H1 (cell line): ENCODE data around the gene WWC1. TPM values are rescaled to one million over a fixed set of nuclear protein-coding genes. Genes with fewer than 3 reads are reported as not detected.

Experiments used
- CTCF ChIA-PET: fragments of 300-600 bp; sonication (Branson Sonifier 250); formaldehyde crosslinking; loops from one replicate; lab custom pipeline; 2021; ENCODE audit not compliant: partially characterized antibody; lab: Charles Lee
- POLR2A ChIA-PET: fragments of 300-600 bp; sonication (Branson Sonifier 250); formaldehyde crosslinking; loops from one replicate; lab custom pipeline; 2021; ENCODE audit warnings: inconsistent platforms; ENCODE audit not compliant: partially characterized antibody; lab: Charles Lee
- DNase-seq, 2 experiments: peaks; one replicate each; pipeline versions ENCODE4 v3.0.0 to v3.0.0-alpha.2; 2010 to 2022; ENCODE audit warnings: low spot score in 2 of 2, low read depth in 1 of 2, mixed read lengths in 1 of 2
- FAIRE-seq: peaks from 2 replicates; lab custom pipeline; 2011; peaks lifted over from hg19 to GRCh38; lab: Jason Lieb, UNC
- H2AFZ ChIP-seq: 2 replicates; pipeline ENCODE4 v1.8.1; 2012; ENCODE audit warnings: low read length, inconsistent platforms
- H2AK5ac ChIP-seq: 2 replicates; pipeline ENCODE4 v1.6.1; 2013; ENCODE audit warnings: low read depth, low read length
- H2BK120ac ChIP-seq: replicated peaks from 2 replicates; pipeline ENCODE3; 2013; ENCODE audit warnings: low read depth, low read length, inconsistent platforms
- H2BK12ac ChIP-seq: 2 replicates; pipeline ENCODE4 v1.6.1; 2013; ENCODE audit warnings: low read depth, low read length
- H2BK15ac ChIP-seq: 2 replicates; pipeline ENCODE4 v1.6.1; 2013; ENCODE audit warnings: low read length
- H2BK20ac ChIP-seq: 2 replicates; pipeline ENCODE4 v1.6.1; 2013; ENCODE audit warnings: low read length
- H2BK5ac ChIP-seq: 2 replicates; pipeline ENCODE4 v1.6.1; 2013; ENCODE audit warnings: low read depth, low read length
- H3K14ac ChIP-seq: 2 replicates; pipeline ENCODE4 v1.6.1; 2013; ENCODE audit warnings: inconsistent platforms; ENCODE audit not compliant: insufficient read length
- H3K18ac ChIP-seq: 2 replicates; pipeline ENCODE4 v1.6.1; 2013; ENCODE audit warnings: low read length; ENCODE audit errors: extremely low read depth
- H3K23ac ChIP-seq: 2 replicates; pipeline ENCODE4 v1.6.1; 2013; ENCODE audit warnings: inconsistent platforms; ENCODE audit not compliant: insufficient read length
- H3K23me2 ChIP-seq: 2 replicates; pipeline ENCODE4 v1.6.1; 2013; ENCODE audit warnings: low read depth, low read length
- H3K27ac ChIP-seq: 2 replicates; pipeline ENCODE4 v1.6.1; 2011; ENCODE audit warnings: low read depth, low read length, inconsistent platforms
- H3K27me3 ChIP-seq, 4 experiments: replicated peaks in 1 of 4; 1 replicate in 1 of 4; 2 replicates in 3 of 4; pipeline versions ENCODE4 v1.6.1 to v1.8.1; 2011 to 2013; ENCODE audit warnings: low read length in 3 of 4, mild to moderate bottlenecking in 3 of 4, inconsistent platforms in 2 of 4, mixed read lengths in 2 of 4, moderate library complexity in 1 of 4; ENCODE audit not compliant: control insufficient read depth in 3 of 4, insufficient read depth in 3 of 4; ENCODE audit errors: extremely low read depth in 1 of 4
- H3K36me3 ChIP-seq, 4 experiments: 2 replicates each; pipeline versions ENCODE4 v1.6.1 to v1.8.1; 2011 to 2013; ENCODE audit warnings: mild to moderate bottlenecking in 4 of 4, low read length in 3 of 4, moderate library complexity in 2 of 4, control low read depth in 1 of 4, inconsistent platforms in 1 of 4; ENCODE audit not compliant: insufficient read depth in 4 of 4, control insufficient read depth in 2 of 4
- H3K4ac ChIP-seq: replicated peaks from 2 replicates; pipeline ENCODE3; 2013; ENCODE audit warnings: low read length, low read depth, mixed read lengths, inconsistent platforms; ENCODE audit not compliant: insufficient read length
- H3K4me1 ChIP-seq, 4 experiments: replicated peaks in 1 of 4; 1 replicate in 1 of 4; 2 replicates in 3 of 4; pipeline versions ENCODE4 v1.6.1 to v1.8.1; 2011 to 2013; ENCODE audit warnings: low read length in 3 of 4, inconsistent platforms in 2 of 4, mixed read lengths in 1 of 4; ENCODE audit not compliant: insufficient read depth in 4 of 4, control insufficient read depth in 3 of 4
- H3K4me2 ChIP-seq, 2 experiments: 2 replicates each; pipeline versions ENCODE4 v1.6.1 to v1.8.1; 2011 to 2013; ENCODE audit warnings: low read depth in 2 of 2, low read length in 2 of 2, control low read depth in 1 of 2, inconsistent platforms in 1 of 2, mild to moderate bottlenecking in 1 of 2; ENCODE audit not compliant: insufficient read depth in 1 of 2
- H3K4me3 ChIP-seq, 4 experiments: fragments of 200-600, 300-600 bp in 1 of 4; sonication (generic), shearing (Covaris generic), sonication (Bioruptor Twin) in 1 of 4; 2 replicates each; pipeline versions ENCODE4 v1.5.1 to v1.8.1; 2011 to 2016; ENCODE audit warnings: low read length in 4 of 4, low read depth in 3 of 4, control low read depth in 2 of 4, inconsistent platforms in 2 of 4, mild to moderate bottlenecking in 2 of 4, mixed read lengths in 1 of 4, moderate library complexity in 1 of 4; ENCODE audit not compliant: insufficient read depth in 2 of 4; ENCODE audit errors: extremely low read depth in 1 of 4
- H3K56ac ChIP-seq: replicated peaks from 2 replicates; pipeline ENCODE3; 2013; ENCODE audit warnings: low read depth, mild to moderate bottlenecking, mixed read lengths, low read length, inconsistent platforms; ENCODE audit not compliant: insufficient read length
- H3K79me1 ChIP-seq: 2 replicates; pipeline ENCODE4 v1.6.1; 2013; ENCODE audit warnings: low read depth, low read length, control low read depth
- H3K79me2 ChIP-seq, 2 experiments: 2 replicates each; pipeline versions ENCODE4 v1.6.1 to v1.8.1; 2012 to 2013; ENCODE audit warnings: low read length in 2 of 2, mild to moderate bottlenecking in 2 of 2, inconsistent platforms in 1 of 2; ENCODE audit not compliant: insufficient read depth in 2 of 2, control insufficient read depth in 1 of 2
- H3K9ac ChIP-seq, 4 experiments: replicated peaks in 1 of 4; 1 replicate in 1 of 4; 2 replicates in 3 of 4; pipeline versions ENCODE4 v1.6.1 to v1.8.1; 2011 to 2013; ENCODE audit warnings: low read depth in 3 of 4, low read length in 3 of 4, control low read depth in 2 of 4, mild to moderate bottlenecking in 2 of 4, moderate library complexity in 2 of 4, inconsistent platforms in 1 of 4; ENCODE audit errors: extremely low read depth in 1 of 4
- H3K9me3 ChIP-seq, 2 experiments: 2 replicates each; pipeline versions ENCODE4 v1.6.1 to v1.8.1; 2012 to 2013; ENCODE audit warnings: mild to moderate bottlenecking in 2 of 2, moderate library complexity in 2 of 2, control low read depth in 1 of 2, inconsistent platforms in 1 of 2, low read depth in 1 of 2, low read length in 1 of 2, mixed read lengths in 1 of 2; ENCODE audit not compliant: insufficient read depth in 2 of 2
- H4K20me1 ChIP-seq, 2 experiments: replicated peaks in 1 of 2; 2 replicates each; pipeline versions ENCODE3 to v1.8.1; 2011 to 2013; ENCODE audit warnings: inconsistent platforms in 2 of 2, low read length in 2 of 2, mild to moderate bottlenecking in 1 of 2; ENCODE audit not compliant: insufficient read depth in 2 of 2, control insufficient read depth in 1 of 2
- H4K5ac ChIP-seq: 2 replicates; pipeline ENCODE4 v1.6.1; 2013; ENCODE audit warnings: low read length, low read depth, mixed read lengths, inconsistent platforms; ENCODE audit not compliant: insufficient read length
- H4K8ac ChIP-seq: 2 replicates; pipeline ENCODE4 v1.8.0; 2013; ENCODE audit warnings: mild to moderate bottlenecking, moderate library complexity, low read length, inconsistent platforms; ENCODE audit not compliant: insufficient read depth; ENCODE audit errors: extremely low read depth
- H4K91ac ChIP-seq: replicated peaks from 2 replicates; pipeline ENCODE3; 2013; ENCODE audit warnings: low read length, mixed read lengths, inconsistent platforms; ENCODE audit not compliant: insufficient read length
- CTBP2 ChIP-seq: IDR thresholded peaks from 2 replicates; pipeline ENCODE4 v1.7.0; 2011; ENCODE audit warnings: borderline replicate concordance, mild to moderate bottlenecking, moderate library complexity, mixed read lengths, low read length; ENCODE audit not compliant: insufficient read depth, insufficient read length
- CTCF ChIP-seq, 3 experiments: IDR thresholded peaks; 1 replicate in 2 of 3; 2 replicates in 1 of 3; pipeline versions ENCODE4 v1.5.1 to v1.6.1; 2011; ENCODE audit warnings: low read length in 3 of 3, mild to moderate bottlenecking in 3 of 3, inconsistent platforms in 2 of 3, low read depth in 1 of 3, moderate library complexity in 1 of 3; ENCODE audit not compliant: insufficient read depth in 1 of 3; ENCODE audit errors: control extremely low read depth in 1 of 3
- SP2 ChIP-seq: IDR thresholded peaks from 2 replicates; pipeline ENCODE4 v1.6.1; 2012; ENCODE audit warnings: mild to moderate bottlenecking, low read length, inconsistent platforms
- TAF7 ChIP-seq: optimal IDR thresholded peaks from 2 replicates; pipeline ENCODE3; 2011; ENCODE audit warnings: low read depth, mild to moderate bottlenecking, inconsistent platforms, low read length, moderate library complexity, borderline replicate concordance
- WGBS, 2 experiments: shearing (Covaris generic) in 1 of 2; methylation state at CpG; one replicate each; pipeline versions ENCODE4 v1.1.6 to v1.1.7; 2013 to 2015; ENCODE audit warnings: low lambda C conversion rate in 2 of 2, mixed read lengths in 2 of 2, inconsistent platforms in 1 of 2, low coverage in 1 of 2, missing lambda C conversion rate in 1 of 2; ENCODE audit not compliant: insufficient replicate concordance in 2 of 2, insufficient coverage in 1 of 2, insufficient read length in 1 of 2; ENCODE audit errors: extremely low coverage in 1 of 2, missing lambda C conversion rate in 1 of 2; 5-methylcytosine and 5-hydroxymethylcytosine counted together
- polyA plus RNA-seq, 7 experiments: library from polyadenylated mRNA; depleted of rRNA in 3 of 7; stranded (reverse) in 5 of 7; unstranded in 2 of 7; fragments of >200 nt in 5 of 7; fragments of 200-250 nt in 2 of 7; gene quantifications; 1 replicate in 5 of 7; 2 replicates in 1 of 7; 4 replicates in 1 of 7; pipeline versions ENCODE4 v1.2.1 to v1.2.3, GENCODE V29; 2011 to 2013; ENCODE audit warnings: missing spikeins in 2 of 7, mixed read lengths in 2 of 7
- total RNA-seq: library from RNA; stranded (reverse); fragmentation: NEBNext Ultra II Directional; extraction: Animal tissue kit (Norgen Biotek cat#: 25700); gene quantifications from 2 replicates; pipeline ENCODE4 v1.2.1, GENCODE V29; 2021

WWC1 gene
- total and polyA plus RNA-seq, 2 of the 8 experiments (the other 6 are each of a cell fraction or from before 2014, with no cell fraction given): 16.4 to 41.1 TPM

- H3K27me3 ChIP-seq: no peaks in the 10 kb centered on the region
- H4K91ac ChIP-seq: no peak overlapping the region
- H4K8ac ChIP-seq: no peak overlapping the region
- H3K36me3 ChIP-seq: peaks cover 9 to 50% (median 27%) of the 10 kb centered on the region in 4 experiments; a peak in 7 of 8 replicates
- POLR2A ChIA-PET: interaction anchor here (0.5 kb wide), 1 partner anchor 44 kb away, joined by 3 read pairs; no protein-coding TSS in a partner anchor
- no peaks in the 10 kb centered on the region for H3K79me2 ChIP-seq
- no peaks in the 10 kb centered on the region for H3K23me2 ChIP-seq
- H4K20me1 ChIP-seq: no peaks in the 10 kb centered on the region
- H3K18ac ChIP-seq: no peak overlapping the region
- H2BK5ac ChIP-seq: no peak overlapping the region
- CTCF ChIA-PET: interaction anchor here (0.9 to 1.4 kb wide), 2 partner anchors 21 to 150 kb away, joined by 3 read pairs; partner anchors contain the start of gene RARS1
- DNase-seq (no peak), FAIRE-seq (no peak)
- H3K4me2 ChIP-seq: no peak overlapping the region
- no peak overlapping the region for H3K9ac ChIP-seq
- no peaks in the 10 kb centered on the region for H3K79me1 ChIP-seq
- H3K56ac ChIP-seq: no peak overlapping the region
- no peak overlapping the region for H3K4ac ChIP-seq
- H3K4me1 ChIP-seq: no peaks in the 10 kb centered on the region
- H4K5ac ChIP-seq: no peak overlapping the region
- no peak overlapping the region for H3K4me3 ChIP-seq
- H2BK15ac ChIP-seq: no peak overlapping the region
- H3K9me3 ChIP-seq: no peaks in the 10 kb centered on the region
- no peak overlapping the region for H2BK12ac ChIP-seq
- 87% methylated on average over 20 of the region's 20 CpGs; no CpG with 5 or more reads in 1 of the 2 experiments for whole genome bisulfite sequencing, 2 experiments
- H2BK120ac ChIP-seq: no peak overlapping the region
- no peak overlapping the region for H2AFZ ChIP-seq
- TF ChIP-seq TAF7 (no peak), CTBP2 (no peak), CTCF (IDR thresholded peaks at IDR 0.05; ENCODE audit: control extremely low read depth in 1 of 3, insufficient read depth in 1 of 3, low read depth in 1 of 3, low read length in 3 of 3) (no peak), SP2 (no peak)
- no peak overlapping the region for H2BK20ac ChIP-seq
- H2AK5ac ChIP-seq: no peak overlapping the region
- H3K14ac ChIP-seq: no peak overlapping the region
- no peak overlapping the region for H3K23ac ChIP-seq
- no peak overlapping the region for H3K27ac ChIP-seq
These were observed 173.2 kb downstream of the WWC1 start for GRCh38 chr5:168464641-168465040.
